HG03103 (cell line): ENCODE measurements around the gene RAB7B.
"Not testable (repeated sequence)": the region's sequence is repeated elsewhere in the genome, so short reads cannot be mapped to it uniquely, and the experiment has no call there.

Source experiments
- ATAC-seq: cut with Tn5 transposase; IDR thresholded peaks from one replicate; pipeline ENCODE4 v1.9.1; 2021; ENCODE audit warnings: low read depth; ENCODE audit not compliant: unreplicated experiment

RAB7B gene

DNA sequence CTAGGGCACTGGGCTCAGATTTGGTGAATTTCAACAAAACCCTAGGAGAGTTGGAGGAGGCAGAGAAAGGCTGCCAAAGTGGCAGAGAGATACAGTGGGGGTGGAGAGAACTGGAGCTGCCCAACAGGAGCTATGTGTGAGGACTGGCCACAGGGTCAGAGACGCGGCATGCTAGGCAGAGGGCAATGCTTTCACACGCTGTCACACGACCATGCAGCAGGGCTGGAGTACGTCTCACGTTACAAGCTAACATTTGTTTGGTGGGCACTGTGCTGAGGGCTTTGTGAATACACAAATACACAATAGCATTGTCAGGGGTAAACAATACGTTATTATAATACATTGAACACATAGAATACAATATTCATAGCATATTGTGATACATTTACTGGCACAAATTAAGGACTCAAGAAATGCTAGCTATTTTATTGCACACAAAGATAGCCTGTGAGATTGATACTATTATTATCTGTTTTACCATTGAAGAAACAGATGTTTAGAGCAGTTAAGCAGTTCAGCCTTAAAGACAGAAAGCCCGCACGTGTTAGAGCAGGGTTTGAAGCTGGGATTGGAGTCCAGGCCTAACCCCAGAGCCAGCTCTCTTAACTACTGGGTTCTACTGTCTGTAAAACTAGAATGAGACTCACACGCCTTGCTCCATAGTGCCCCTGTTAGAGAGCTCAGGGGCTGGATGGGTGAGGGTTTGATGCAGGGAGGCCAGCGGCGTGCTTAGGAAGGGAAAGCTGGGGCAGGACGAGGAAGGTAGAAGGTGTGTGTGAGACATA lies 4.5 kb downstream of the RAB7B start:
- ATAC-seq = no peak

DNA sequence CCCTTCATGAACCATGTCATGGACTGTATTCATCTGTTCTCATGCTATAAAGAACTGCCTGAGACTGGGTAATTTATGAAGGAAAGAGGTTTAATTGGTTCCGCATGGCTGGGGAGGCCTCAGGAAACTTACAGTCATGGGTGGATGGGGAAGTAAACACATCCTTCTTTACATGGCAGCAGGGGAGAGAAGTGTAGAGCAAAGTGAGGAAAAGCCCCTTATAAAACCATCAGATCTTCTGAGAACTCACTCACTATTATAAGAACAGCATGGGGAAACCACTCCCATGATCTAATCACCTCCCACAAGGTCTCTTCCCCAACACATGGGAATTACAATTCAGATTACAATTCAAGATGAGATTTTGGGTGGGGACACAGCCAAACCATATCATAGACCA lies 6.6 kb downstream of the RAB7B start:
- ATAC-seq = not testable (repeated sequence)

DNA sequence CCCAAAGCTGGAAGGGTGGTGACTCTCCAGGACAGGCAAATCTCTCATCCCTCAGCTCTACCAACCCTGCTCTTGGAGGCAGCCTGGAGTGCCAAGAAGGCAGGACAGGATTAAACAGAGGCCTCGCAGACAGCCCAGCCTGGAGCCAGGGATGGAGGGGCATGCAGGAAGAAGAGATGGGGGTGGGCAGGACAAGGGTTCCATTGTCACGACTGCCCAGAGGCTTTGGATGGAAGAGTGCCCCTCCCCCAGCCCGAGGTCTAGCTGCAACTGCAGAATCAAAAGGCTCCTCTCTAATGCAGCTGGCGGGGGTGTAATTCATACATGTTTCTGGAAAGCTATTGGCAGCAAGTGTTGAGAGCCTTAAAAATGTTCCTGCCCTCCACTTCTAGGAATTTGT lies 8.8 kb downstream of the RAB7B start:
- no peak for ATAC-seq

DNA sequence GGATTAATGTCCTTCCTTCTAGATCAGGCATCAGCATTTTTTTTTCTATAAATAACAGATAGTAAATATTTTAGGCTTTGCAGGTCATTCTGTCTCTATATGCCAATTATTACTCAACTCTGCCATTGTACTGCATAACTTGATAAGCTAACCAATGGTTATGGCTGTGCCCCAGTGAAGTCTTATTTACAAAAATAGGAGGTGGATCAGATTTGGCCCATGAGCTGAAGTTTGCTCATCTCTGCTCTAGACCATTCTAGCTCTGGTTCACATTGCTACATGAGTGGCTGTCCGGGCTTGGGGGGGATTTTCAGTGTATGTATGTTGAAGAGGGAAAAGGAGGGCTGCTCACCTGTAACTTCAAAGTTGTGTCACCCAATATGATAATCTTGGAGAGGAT lies 10.1 kb downstream of the RAB7B start:
- ATAC-seq = no peak

DNA sequence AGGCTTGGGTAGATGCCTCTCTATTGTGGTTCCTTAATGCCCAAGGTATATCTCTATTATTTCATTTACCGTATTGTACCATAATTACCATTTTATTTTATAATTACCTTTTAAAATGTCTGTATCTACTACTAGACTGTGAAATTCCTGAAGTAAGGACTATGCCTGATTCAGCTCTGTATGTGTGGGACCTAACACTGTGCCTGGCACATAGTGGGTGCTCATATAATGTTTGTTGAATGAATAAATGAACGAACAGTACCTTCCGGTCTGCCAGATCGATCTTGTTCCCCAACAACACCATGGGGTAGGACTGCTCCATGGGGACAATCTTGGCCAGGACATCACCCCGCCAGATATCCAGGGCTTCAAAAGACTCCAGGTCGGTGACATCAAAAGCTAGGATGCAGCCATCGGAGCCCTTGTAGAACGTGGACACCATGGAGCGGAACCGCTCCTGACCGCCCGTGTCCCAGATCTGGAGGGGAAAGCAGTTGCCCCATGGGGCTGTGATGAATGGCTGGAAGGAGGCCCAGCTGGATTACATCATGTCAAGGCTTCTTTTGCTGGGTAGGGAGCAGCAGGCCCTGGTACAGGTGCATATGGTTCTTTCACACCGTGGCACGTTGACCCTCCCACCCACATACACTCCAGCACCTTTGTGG lies 10.8 kb downstream of the RAB7B start:
- no peak for ATAC-seq

DNA sequence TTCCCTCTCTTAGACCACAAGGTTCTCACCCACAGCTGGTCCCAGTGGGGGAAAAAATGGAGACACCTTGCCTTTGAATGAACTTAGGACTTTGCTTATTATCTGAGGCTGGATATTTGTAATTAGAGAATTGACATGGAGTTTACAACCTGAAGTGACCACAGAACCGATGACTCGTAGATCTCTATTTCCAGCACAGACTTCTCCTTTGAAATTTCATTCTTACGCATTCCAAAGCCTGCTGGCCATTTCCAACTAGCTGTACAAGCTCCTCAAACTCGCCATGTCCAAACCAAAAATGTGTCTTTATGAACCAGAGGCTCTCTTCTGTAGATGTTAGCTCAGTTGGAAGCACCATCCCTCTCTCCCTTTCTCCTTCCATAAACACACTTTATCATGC lies 12.0 kb downstream of the RAB7B start:
- ATAC-seq = no peak

DNA sequence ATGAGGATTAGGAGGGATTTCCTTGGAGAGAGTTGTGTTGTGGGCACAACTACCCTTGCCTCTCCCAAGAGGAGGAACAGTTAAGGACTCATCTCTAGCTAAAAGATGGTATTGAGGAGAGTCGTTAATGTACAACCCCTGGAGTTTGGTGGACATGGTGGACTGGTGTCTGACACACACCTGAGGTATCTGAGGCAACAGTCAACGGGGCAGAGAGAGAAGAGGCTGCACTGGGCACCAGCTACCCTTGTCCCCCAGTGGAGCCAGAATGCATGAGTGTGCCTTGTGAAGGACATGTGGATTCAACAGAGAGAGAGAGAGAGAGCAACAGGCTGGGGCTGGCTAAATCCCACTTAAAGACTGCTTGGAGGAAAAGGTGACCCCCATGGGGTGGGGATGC lies 13.0 kb downstream of the RAB7B start:
- ATAC-seq = no peak

DNA sequence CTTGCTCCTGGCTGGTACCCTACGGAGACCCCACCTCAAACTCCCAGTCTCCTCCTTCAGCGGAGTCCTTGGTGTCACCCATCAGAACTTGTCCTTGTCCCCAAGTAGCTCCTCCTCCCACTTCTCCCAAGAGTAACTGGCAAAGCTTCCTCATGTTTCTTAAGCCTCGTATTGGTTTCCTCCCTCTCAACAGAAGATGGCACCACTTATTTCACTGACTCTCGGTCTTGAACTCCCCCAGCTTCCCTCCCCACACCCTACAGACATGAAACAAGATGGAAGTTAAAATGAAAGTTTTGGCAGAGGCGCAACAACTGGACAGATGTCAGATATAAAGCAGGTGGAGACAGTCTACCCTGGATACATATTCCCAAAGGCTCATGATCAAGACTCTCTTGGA lies 13.4 kb downstream of the RAB7B start:
- ATAC-seq = no peak

DNA sequence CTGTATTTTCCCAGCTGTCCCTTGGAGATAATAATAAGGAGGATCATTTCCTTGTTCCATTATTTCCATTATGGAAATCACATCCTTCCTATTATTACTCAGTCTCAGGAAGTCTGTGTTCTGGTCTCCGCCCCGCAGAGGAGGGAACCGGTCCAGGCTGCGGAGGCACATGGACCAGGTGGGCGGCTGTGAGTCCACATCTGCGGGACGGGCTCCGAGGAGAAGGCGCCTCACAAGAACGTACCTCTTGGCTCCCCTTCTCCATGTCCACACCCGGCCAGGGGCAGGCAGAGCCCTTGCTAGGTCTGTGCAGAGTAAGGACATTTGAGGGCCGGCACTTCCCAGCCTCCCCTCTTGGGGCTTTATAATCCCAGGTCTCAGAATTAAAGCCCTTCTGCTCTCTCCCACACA lies 14.6 kb downstream of the RAB7B start:
- no peak for ATAC-seq

DNA sequence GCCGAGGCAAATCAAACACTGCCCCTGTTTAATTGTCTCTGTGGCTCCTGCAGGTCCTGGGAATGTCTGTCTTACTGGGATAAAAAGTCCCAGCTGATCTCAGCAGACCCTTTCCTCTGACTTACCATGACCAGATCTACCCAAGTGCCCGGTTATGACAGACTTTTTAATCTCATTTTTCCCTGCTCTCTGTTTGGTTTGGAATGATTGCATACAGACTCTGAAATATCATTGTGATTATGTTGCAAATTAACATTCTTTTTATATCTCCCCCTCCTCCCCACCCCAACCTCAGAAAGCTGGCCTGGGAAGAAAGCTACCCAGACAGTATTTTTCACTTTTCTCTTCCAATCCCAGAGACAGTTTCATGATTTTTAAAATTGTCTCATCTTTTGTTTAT lies 16.3 kb downstream of the RAB7B start:
- ATAC-seq = no peak

DNA sequence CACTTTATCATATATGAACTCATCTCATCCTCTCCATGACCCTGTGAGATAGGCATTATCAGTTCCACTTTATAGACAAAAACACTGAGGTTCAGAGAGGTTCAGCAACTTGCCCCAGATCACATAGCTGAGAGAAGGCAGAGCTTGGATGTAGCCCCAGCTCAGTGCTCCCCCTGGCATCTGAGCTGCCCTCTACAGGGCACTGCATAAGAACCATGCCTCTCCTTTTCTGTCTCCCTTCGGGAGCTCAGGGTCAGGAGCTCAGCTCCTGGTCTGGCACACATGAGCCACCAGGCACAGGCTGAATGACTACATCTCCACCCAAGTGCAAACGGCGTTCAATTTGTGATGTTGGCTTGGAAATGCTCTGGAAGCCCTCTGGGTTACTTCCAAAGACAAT lies 16.9 kb downstream of the RAB7B start:
- no peak for ATAC-seq

DNA sequence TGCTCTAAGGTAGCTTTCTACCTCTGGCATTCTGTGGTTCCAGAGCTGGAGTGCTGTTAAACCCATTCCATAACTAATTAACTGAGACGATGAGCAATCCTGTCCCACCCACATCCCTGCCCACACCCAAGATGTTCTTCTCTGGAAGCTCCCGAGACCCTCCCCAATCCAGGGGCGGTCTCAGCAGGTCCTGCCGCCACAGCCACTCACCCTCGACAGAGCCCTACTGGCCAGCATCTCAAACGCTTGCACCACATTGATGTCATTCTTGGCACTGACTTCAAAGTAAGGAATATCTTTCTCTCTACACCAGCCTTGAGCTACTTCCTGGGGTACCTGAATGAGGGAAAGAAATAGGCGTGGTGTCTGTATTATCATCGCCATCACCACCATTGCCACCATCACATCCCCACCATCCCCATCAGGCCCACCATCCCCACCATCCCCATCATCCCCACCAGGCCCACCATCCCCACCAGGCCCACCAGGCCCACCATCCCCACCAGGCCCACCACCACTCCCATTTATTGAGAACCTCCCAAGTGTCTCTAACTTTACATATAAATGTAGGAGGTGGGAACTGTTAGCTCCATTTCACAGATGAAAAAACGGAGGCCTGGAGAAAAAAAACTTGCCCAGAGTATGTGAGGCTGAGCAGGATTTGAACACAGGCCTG lies 17.7 kb downstream of the RAB7B start:
- ATAC-seq = no peak

DNA sequence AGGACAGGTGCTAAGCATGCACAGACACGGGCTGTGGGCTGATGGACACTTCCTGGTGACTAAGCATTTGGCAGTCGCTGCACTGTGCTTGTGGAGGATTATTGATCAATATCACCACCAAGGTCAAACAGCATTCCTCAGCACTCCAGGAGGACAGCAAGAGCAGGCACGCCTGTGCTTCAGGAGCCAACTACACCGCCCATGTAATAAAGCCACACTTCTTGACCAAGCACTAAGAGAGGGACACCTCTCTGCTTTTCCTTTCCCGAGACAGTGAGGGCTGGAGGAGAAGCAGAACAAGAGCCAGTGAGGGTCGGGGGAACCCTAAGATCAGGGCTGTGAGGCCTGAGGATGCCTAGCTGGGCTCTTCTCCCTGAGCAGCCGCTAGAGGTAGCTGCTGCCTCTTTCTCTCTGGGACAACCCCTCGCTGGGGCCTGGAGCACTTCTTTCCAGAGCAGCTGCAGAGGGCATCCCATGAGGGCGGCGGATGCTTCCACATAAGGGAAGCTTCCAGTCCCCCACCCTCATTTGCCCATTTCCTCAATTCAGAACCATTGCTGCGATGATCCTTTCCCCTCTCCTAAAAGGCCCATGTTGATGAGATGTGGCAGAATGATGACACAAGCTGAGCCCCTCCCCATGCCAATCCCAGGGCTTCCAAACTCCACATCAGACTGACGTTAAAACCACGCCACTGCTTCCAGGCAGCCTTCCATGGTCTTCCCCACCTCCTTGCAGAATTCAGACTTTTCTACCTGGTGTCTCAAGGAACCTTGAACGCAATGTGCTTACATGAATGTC lies 19.1 kb downstream of the RAB7B start:
- ATAC-seq = no peak

DNA sequence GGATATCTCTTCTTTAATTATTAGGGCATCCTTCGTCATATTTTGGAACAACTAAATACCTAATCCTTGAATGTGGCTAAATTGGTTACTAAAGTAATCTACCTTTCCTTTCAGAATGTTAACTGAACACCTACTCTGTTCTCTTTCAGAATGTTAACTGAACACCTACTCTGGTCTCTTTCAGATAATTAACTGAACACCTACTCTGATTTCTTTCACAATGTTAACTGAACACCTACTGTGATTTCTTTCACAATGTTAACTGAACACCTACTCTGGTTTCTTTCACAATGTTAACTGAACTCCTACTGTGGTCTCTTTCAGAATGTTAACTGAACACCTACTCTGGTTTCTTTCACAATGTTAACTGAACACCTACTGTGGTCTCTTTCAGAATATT lies 21.9 kb downstream of the RAB7B start:
- ATAC-seq = no peak

DNA sequence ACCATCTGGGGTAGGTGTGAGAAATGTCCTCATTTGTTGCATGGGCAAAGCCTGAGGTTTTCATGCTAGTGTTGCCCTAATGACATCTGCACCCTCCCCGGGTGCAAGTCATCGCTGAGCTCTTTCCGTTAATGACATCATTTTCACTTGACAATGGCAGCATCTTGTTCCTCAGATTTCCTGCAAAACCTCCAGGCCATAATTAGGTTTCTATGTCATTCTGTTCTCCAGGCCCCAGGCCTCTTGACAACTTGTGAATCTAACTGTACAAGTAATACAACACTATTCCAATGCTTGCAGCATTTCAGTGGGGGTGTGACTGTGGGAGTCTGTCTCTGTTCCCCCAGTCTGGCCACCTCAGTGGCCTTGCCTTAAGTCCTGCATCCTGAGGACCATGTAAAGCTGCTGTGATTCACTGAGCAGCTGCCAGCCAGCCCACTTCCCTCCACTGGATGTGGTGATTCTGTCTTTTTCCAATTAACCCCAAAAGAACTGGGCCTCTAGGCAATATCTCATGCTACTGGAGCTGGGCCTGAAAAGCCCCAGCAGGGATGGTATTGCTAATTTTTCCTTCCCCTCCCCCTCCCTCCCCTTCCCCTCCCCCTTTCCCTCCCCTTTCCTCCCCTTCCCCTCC lies 22.8 kb downstream of the RAB7B start:
- no peak for ATAC-seq

DNA sequence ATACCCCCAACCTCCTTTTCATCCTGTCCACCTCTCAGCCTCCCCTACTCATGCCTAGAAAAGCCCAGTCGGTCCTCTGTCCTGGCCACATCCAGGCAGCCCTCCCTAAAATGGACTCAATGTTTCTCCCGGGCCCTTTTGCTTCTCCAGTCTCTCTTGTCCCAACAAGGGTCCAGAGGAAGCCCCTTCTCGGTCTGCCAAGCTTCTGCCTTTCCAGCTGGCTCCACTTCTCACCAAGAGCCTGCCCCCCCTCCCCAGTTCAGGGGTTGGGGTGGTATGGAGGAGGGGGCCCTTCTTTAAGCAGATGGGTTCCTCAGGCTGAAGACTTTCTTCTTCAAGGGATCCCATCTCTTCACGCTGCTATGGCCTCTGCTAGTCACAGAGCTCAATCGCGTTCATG lies 23.9 kb downstream of the RAB7B start:
- no peak for ATAC-seq

DNA sequence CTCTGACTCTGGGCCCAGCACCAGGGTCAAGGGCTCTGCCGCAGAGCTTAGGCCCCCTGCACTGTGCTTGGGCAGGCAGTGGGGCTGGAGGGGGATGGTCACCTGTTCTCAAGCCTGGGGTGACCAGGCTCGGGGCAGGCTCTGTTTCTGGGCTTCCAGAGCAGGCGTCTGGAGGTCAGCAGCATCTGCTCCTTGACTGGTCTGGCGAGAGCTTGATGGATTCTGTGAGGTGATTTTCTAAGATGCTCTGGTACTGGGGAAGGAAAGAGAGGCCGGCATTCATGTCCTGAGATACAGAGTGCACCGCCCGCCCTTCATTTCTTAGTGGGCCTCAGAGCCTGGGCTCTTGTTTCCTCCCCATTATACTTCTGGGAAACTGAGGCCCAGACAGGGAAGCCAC lies 24.5 kb downstream of the RAB7B start:
- no peak for ATAC-seq

DNA sequence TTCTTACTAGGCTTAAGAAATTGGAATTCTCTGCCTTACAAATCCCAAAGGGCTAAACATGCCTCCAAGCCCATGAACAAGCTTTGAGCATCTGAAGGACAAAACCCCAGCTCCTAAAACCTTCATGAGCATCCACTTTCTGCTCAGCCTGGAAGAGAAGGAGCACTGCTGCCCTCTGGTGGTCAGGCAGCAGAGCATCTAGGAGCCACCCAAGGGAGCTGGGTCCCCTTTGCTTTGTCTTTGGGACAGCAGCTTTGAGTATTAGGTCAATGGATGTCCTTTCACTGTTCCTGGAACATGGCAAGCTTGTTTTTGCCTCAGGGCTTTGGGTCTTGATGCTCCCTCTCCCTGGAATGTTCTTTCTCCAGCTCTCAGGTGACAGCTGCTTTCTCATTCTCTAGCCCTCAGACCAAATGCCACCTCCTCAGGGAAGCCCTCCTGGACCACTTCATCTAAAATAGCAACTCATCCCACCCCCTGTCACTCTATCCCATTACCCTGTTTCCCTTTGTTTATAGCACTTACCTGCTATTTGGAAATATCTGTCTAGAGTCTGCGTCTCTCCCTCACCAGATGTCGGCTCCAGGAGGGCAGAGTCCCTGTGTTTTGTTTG lies 25.7 kb downstream of the RAB7B start:
- ATAC-seq = no peak

DNA sequence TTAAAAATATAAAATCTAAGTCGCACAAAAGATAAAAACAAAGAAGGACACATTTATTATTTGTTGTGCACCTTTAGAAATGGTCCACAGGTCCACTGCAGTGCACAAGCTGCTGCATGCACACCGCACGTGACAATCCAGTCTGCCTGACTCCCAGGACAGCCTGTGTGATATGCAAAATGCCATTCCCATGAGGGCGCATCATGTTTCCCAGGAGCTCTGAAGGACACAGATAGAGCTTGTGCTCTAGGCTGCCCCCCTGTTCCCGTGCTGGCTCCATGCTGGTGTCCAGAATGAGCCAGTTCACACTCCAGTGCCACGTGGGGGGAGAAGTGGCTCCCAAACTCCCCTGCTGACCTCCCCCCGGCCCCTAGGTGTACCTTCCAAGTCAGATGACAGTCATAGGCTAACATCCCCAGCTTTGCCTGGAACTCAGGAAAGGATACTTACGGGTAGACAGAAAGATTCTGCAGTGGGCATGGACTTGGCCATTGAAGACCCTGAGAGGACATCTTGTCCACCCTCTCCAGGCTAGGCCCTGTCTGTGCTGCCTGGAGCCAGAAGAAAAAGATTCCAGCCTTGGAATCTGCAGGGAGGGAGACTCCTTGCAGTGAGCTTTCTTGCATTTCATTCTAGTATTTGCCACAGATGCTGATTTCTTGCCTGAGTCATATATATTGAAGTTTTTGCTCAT lies 26.3 kb downstream of the RAB7B start:
- no peak for ATAC-seq

DNA sequence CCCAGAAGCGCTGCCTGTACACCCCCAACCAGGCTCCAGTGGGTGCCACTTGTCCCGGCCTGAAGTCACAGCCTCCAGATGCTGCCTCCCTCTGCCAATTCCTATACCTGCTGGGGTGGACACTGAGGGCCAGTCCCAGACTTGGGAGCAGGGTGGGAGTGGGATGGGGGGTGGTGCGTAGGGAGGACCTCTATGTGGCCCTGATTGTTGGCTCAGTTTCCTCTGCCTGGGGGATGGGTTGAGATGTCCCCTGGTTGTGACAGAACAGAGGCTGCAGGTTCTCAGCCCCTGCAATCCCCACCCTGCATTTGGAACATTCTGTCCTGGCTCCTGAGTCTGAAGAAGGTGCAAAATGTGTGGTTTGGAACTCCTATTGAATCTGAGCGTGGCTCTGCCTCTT lies 27.2 kb downstream of the RAB7B start:
- ATAC-seq = no peak
